ENCODE measurements around the gene DSG1. TPM values are rescaled to one million over a fixed set of nuclear protein-coding genes. Genes with fewer than 3 reads are reported as not detected.
"Not testable (repeated sequence)": the region's sequence is repeated elsewhere in the genome, so short reads cannot be mapped to it uniquely, and the experiment has no call there.

Gene DSG1
- total RNA-seq, 4 donors from 2014 or later, result not detected

DNA sequence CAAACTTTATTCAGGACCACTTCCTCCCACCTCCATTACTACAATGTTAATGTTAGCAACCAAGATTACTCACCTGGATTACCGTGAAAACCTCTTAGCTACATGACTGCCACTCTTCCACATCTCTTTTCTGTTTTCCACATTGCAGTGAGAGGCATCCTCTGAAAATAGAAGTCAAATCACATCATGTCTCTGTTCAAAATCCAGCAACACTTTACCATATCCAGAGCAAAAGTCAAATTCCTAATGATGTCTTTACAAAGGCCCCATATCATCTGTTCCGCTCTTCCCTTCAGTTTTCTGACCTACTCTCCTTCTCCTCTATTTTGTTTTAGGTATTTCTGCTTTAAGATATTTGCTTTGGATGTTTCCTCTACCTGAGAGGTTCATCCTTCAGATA lies 37.5 kb upstream of the DSG1 start:
- intact Hi-C loops (cut with DNase I), result no loop called here
- peaks cover 0 to 3% (median 0%) of the 10 kb centered on the region in 4 donors for H3K4me1 ChIP-seq
- H3K9me3 ChIP-seq, result no peaks in the 10 kb centered on the region
- no peak overlapping the region for H3K4me3 ChIP-seq
- no peak overlapping the region for H3K27ac ChIP-seq (replicated peaks in 1 of 4)
- TF ChIP-seq POLR2AphosphoS5 (IDR thresholded peaks at IDR 0.05) (no peak), POLR2A (IDR thresholded peaks at IDR 0.05; ENCODE audit: low read depth) (no peak), EP300 (IDR thresholded peaks at IDR 0.05) (no peak)
- TF ChIP-seq, protein P1, sequence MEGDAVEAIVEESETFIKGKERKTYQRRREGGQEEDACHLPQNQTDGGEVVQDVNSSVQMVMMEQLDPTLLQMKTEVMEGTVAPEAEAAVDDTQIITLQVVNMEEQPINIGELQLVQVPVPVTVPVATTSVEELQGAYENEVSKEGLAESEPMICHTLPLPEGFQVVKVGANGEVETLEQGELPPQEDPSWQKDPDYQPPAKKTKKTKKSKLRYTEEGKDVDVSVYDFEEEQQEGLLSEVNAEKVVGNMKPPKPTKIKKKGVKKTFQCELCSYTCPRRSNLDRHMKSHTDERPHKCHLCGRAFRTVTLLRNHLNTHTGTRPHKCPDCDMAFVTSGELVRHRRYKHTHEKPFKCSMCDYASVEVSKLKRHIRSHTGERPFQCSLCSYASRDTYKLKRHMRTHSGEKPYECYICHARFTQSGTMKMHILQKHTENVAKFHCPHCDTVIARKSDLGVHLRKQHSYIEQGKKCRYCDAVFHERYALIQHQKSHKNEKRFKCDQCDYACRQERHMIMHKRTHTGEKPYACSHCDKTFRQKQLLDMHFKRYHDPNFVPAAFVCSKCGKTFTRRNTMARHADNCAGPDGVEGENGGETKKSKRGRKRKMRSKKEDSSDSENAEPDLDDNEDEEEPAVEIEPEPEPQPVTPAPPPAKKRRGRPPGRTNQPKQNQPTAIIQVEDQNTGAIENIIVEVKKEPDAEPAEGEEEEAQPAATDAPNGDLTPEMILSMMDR (IDR thresholded peaks at IDR 0.05), result no peak
- no peaks in the 10 kb centered on the region for H3K36me3 ChIP-seq
- no peak for DNase-seq (ENCODE audit: extremely low spot score)
- no peaks in the 10 kb centered on the region for H3K27me3 ChIP-seq
- 71% methylated on average over 2 of the region's 2 CpGs for WGBS

DNA sequence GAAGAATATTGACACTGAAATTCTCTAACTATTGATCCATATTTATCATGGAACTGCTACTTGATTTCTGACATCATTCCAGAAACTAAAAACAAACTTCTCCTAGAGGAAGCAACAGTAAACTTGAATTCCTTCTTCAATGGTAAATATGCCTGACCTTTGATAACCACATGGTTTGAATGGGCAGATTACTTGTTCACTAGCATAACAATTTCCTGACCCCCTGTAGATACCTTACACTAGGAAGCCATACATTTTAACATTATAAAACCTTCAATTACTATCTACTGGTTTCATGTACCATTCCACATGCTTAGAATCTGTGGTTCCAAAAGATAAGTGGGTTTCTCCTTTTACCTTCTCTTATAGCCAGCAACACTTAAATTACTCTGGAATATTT lies 36.5 kb upstream of the DSG1 start:
- intact Hi-C loops (cut with DNase I), result no loop called here
- Histone ChIP-seq H3K9me3 (no peaks in the 10 kb centered on the region), H3K27me3 (no peaks in the 10 kb centered on the region), H3K4me1 (no peaks in the 10 kb centered on the region), H3K36me3 (no peaks in the 10 kb centered on the region), H3K4me3 (no peak overlapping the region), H3K27ac (replicated peaks in 1 of 4) (no peak overlapping the region)
- TF ChIP-seq, protein P1 (IDR thresholded peaks at IDR 0.05), result no peak
- TF ChIP-seq POLR2AphosphoS5 (IDR thresholded peaks at IDR 0.05) (no peak), POLR2A (IDR thresholded peaks at IDR 0.05; ENCODE audit: low read depth) (no peak), EP300 (IDR thresholded peaks at IDR 0.05) (no peak)
- no peak for DNase-seq (ENCODE audit: extremely low spot score)

DNA sequence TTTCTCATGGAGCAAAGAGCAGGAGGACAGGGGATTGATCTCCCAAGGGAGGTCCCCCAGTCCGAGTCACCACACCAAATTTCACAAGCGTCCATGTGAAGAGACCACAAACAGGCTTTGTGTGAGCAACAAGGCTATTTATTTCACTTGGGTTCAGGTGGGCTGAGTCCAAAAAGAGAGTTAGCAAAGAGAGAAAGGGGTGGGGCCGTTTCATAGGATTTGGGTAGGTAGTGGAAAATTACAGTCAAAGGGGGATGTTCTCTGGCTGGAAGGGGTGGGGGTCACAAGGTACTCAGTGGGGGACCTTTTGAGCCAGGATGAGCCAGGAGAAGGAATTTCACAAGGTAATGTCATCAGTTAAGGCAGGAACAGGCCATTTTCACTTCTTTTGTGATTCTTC lies 28.5 kb upstream of the DSG1 start:
- DNase-seq (ENCODE audit: extremely low spot score); H3K4me1 ChIP-seq; H3K36me3 ChIP-seq; intact Hi-C loops (cut with DNase I); H3K27me3 ChIP-seq; H3K4me3 ChIP-seq; H3K27ac ChIP-seq (replicated peaks in 1 of 4): not testable (repeated sequence)
- H3K9me3 ChIP-seq, result peaks cover 0 to 24% (median 8%) of the 10 kb centered on the region in 4 donors
- WGBS, result 69% methylated on average over 3 of the region's 3 CpGs

GRCh38 chr18:31291688-31292087 lies 26.3 kb upstream of the DSG1 start:
- intact Hi-C loops (cut with DNase I), result no loop called here
- Histone ChIP-seq H3K4me3 (no peak overlapping the region), H3K27me3 (no peaks in the 10 kb centered on the region), H3K4me1 (no peaks in the 10 kb centered on the region), H3K36me3 (no peaks in the 10 kb centered on the region), H3K27ac (replicated peaks in 1 of 4) (no peak overlapping the region), H3K9me3 (peaks cover 0 to 24% (median 8%) of the 10 kb centered on the region in 4 donors)
- DNase-seq (ENCODE audit: extremely low spot score), result no peak
- TF ChIP-seq EP300 (IDR thresholded peaks at IDR 0.05) (no peak), POLR2AphosphoS5 (IDR thresholded peaks at IDR 0.05) (no peak), POLR2A (IDR thresholded peaks at IDR 0.05; ENCODE audit: low read depth) (no peak)
- TF ChIP-seq, protein P1 (IDR thresholded peaks at IDR 0.05), result no peak

DNA sequence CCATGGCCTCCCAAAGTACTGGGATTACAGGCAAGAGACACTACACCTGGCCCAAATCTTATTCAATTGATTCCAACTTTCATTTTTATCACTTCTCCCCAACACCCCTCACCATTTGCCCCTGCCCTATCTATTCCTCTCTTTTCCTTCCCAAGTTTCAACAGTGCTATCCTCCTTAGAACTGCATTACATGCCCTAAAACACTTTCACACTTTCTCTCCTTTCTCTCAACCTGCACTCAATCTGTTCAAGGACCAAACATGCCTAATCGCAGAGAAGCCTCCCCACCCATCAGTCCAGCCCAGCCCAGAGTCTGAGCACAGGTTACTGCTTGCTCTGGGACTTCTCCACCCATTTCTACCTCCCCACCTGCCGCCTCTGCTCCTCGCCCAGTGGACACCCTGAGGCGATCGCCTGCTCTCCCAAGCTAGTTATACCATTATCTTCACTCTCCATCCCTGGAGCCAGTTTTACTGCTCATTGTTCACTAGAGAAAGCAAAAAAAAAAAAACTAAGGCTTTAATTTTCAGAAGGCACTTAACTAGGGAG lies 23.7 kb upstream of the DSG1 start:
- Histone ChIP-seq H3K36me3 (no peaks in the 10 kb centered on the region), H3K27me3 (no peaks in the 10 kb centered on the region), H3K9me3 (peaks cover 0 to 24% (median 8%) of the 10 kb centered on the region in 4 donors), H3K27ac (replicated peaks in 1 of 4) (no peak overlapping the region), H3K4me3 (no peak overlapping the region), H3K4me1 (no peaks in the 10 kb centered on the region)
- intact Hi-C loops (cut with DNase I), result no loop called here
- no peak for DNase-seq (ENCODE audit: extremely low spot score)
- WGBS, result 92% methylated on average over 5 of the region's 5 CpGs
- TF ChIP-seq EP300 (IDR thresholded peaks at IDR 0.05), result no peak
- TF ChIP-seq POLR2A (IDR thresholded peaks at IDR 0.05; ENCODE audit: low read depth), result no peak
- TF ChIP-seq POLR2AphosphoS5 (IDR thresholded peaks at IDR 0.05), result no peak
- TF ChIP-seq, protein P1 (IDR thresholded peaks at IDR 0.05), result no peak

Measured in esophagus muscularis mucosa (tissue), 4 donors.